ELF-1 (cell line): ENCODE measurements around the gene ANKRD24.
"Not testable (repeated sequence)": the region's sequence is repeated elsewhere in the genome, so short reads cannot be mapped to it uniquely, and the experiment has no call there.

Experiments
- DNase-seq: peaks from one replicate; pipeline ENCODE4 v3.0.0-alpha.2; 2016; ENCODE audit warnings: low read depth, low spot score

ANKRD24 gene

DNA sequence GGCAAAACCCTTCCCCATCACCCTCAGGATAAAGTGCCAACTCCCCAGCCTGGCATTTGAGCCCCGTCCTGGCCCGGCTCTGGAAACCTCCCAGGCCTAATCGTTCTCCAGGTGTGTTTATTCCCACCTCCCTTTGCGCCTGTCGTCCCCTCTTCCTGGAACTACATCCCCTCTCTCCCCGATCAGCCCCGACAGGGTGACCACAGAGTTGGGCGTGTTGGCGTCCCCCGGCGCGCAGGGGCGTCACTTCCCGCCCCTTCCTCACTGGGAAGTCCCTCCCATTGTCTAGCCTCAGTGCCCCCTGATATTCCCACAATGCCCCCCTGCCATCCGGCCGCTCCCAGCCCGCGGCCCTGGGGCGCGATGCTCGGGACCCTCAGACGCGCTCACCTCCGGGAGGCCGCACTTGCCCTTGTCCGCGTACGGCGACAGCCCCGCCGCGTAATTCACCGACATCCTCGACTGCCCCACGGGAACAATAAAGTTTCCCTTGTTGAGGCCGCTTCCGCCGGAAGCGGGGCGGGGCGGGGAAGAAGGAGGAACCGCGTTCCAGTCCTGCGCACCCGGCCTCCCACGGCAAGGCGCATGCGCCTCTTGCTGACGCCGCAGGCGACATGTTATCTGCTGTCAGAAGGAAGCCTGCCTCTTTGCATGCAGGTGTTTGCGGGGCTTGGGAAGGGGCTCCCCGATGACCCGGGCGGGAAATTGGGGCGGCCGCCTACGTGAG lies at the start of gene ANKRD24, which contains the start of gene SIRT6:
Gene ANKRD24 (plus strand): TSS at position 606 of the 727 bp plus-strand sequence. CDS start 3,737 bp downstream, outside the sequence.
Gene SIRT6 (minus strand): TSS at position 480 of the 727 bp plus-strand sequence. CDS start 24 bp downstream, at position 456.
- DNase-seq, result peak; percentile 97

DNA sequence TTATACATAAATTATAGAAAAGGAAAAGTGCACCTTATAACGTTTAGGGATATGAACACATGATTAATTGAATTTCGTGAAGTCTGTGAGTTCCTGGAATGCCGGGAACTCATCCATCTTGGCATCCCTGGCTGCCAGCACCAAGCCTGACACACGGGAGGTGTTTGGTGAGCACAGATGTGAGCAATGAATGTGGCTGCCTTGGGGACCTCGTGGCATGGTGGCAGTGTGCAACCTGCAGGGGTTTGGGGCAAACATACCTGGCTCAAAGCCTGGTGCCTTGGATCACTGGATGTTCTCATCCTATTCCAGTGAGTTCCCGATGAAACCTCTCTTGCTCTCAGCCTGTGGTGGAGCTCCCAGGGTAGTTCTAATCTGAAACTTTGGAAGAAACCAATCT lies 48.1 kb upstream of the ANKRD24 start:
- no peak for DNase-seq

DNA sequence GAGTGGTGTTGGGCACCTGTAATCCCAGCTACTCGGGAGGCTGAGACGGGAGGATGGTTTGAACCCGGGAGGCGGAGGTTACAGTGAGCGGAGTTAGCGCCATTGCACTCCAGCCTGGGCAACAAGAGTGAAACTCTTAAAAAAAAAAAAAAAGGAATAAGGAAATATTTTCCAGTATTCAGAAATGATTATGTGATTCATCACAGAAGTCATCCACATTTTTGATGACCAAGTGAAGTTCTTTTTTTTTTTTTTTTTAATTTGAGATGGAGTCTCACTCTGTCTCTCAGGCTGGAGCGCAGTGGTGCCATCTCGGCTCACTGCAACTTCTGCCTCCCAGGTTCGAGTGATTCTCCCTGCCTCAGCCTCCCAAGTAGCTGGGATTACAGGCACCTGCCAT lies 47.1 kb upstream of the ANKRD24 start:
- DNase-seq, result not testable (repeated sequence)

DNA sequence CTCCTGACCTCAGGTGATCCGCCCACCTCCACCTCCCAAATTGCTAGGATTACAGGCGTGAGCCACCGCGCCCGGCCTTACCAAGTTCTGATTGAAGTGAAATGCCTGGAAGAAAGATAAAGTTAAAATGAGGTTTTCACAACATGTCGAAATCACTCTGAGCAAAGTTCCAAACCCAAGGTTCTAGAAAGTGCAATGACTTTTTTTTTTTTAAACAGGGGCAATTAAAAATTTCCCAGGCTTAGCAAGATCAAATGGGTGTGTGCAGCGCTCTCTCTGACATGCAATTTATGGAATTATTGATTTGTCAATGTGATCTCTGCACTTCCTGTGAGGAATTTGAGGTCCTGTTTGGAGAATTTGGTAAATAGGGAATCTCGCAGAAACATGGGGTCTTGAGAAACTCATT lies 45.8 kb upstream of the ANKRD24 start:
- no peak for DNase-seq

DNA sequence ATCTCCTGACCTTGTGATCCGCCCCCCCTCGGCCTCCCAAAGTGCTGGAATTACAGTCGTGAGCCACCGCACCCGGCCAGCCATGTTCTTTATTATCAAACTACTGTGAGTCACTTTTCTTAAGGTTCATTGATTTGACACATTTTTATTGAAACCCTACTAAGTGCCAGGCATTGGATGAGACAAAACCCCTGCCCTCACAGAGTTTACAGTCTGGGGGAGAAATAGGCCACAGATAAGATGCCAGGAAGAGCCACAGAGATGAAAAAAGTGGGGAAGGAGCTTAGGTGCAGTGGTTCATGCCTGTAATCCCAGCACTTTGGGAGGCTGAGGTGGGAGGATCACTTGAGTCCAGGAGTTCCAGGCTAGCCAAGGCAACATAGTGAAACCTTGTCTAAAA lies 44.0 kb upstream of the ANKRD24 start:
- DNase-seq, result no peak

DNA sequence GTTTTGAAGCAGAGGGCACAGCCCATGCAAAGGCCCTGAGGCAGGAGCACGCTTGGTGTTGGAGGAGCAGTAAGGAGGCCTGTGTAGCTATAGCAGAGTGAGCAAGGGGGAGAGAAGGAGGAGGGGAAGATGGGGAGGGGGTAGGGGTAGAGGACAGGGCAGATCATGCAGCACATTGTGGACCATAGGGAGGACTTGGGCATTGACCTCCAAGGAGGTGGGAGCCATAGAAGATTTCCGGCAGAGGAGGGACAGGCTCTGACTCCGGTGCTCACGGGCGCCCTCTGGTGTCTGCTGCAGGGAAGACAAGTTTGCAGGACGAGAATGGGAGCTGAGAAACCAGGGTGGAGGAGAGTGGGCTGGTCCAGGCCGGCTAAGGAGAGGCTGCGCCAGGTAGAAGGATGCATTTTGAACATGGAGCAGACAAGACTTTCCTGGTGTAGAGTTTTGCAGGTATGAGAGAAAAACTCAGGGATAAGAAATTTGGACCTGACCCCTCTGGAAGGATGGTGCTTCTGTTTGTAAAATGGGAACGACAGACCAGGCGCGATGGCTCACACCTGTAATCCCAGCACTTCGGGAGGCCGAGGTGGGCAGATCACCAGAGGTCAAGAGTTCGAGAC lies 42.8 kb upstream of the ANKRD24 start:
- peak; percentile 87 for DNase-seq

DNA sequence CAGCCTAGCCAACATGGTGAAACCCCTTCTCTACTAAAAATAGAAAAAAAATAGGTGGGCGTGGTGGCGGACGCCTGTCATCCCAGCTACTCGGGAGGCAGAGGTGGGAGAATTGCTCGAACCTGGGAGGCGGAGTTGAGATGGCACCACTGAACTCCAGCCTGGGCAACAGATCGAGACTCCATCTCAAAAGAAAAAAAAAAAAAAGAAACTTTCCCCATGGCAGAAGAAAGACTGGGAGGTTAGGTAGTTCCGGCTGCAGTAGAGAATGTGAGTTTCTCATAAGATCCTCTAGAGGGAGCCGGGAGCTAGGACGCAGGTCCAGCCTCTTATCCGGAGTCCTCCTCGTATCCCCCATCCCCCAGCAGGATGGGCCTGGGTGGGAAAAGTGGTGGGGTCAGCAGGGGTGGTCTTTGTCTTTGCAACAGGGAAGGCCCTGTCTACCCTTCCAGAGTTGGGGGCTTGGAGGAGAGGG lies 42.2 kb upstream of the ANKRD24 start:
- peak; percentile 62 for DNase-seq

DNA sequence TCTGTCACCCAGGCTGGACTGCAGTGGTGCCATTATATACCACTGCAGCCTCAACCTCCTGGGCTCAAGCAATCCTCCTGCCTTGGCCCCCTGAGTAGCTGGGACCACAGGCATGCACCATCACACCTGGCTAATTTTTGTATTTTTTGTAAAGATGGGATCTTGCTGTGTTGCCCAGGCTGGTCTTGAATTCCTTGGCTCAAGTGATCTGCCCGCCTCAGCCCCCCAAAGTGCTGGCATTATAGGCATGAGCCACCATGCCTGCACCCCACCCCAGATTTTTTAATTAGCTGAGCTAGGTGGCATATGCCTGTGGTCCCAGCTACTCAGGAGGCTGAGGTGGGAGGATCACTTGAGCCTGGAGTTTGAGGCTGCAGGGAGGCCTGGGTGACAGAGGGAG lies 39.6 kb upstream of the ANKRD24 start:
- DNase-seq, result not testable (repeated sequence)

DNA sequence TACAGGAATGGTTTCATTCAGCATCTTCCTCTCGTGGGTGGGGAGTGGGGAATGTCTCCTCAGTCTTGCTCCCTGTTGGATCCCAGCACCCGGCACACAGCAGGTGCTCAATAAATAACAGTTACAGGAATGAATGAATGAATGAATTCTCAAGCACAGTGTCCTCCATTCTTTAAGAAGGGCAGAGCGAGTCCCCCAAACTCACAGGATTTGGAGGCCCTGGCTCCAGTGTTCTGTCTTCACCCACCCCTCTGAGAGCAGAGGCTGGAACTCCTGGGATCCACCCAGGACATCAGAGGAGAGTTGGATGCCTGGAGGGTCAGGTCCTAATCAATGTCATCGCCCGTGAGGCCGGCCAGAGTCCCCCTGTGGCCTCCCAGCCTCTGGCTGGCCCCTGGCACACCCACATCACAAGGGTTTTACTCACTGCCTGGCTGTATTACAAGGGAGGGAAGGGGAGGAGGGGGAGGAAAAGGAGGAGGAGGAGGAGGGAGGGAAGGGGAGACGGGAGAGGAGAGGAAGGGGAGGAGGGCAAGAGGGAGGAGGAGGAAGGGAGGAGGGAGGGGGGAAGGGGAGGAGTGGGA lies 37.7 kb upstream of the ANKRD24 start:
- DNase-seq, result no peak

DNA sequence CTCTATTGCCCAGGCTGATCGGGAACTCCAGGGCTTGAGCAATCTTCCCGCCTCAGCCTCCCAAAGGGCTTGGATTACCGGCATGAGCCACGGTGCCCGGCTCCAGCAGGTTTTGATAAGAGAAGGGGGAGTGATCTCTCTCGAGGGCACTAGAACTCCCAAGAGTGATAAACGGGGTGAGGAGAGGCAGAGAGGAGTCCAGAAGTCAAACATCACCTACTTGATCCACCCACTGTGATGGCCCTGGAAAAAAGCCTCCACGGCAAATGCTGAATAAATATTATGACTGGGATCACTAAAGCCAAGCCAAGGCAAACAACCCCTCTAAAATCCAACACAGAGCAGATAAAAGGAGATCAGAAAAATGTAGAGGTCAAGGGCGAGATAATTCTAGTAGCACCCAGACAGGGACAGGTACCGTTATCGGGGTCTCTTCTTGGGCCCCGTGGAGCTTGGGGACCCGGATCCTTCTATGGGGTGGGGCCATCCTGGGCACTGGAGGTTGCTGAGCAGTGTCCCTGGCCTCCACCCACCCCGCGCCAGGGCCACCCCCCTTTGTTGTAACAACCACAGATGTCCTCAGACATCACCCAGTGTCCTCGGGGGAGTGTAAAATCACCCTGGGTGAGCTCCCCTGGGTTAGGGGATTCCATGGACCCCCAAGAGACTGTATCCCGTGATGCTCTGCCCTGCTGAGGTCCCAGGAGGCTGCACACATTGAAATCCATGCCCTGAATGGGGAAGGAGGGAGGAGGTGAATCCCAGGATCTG lies 32.8 kb upstream of the ANKRD24 start:
- no peak for DNase-seq

DNA sequence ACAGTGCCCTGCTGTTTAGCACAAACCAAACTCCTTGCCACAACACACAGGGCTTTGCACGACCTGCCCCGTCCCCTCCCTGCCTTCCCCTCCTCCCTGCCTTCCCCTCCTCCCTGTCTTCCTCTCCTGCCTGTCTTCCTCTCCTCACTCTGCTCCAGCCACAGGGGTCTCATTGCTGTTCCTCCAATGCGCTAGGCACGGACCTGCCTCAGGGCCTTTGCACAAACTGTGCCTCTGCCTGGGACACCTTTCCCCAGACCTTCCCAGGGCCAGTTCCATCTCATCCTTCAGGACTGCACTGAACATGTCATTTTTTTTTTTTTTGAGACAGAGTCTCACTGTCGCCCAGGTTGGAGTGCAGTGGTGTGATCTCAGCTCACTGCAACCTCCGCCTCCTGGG lies 30.9 kb upstream of the ANKRD24 start:
- DNase-seq, result no peak

DNA sequence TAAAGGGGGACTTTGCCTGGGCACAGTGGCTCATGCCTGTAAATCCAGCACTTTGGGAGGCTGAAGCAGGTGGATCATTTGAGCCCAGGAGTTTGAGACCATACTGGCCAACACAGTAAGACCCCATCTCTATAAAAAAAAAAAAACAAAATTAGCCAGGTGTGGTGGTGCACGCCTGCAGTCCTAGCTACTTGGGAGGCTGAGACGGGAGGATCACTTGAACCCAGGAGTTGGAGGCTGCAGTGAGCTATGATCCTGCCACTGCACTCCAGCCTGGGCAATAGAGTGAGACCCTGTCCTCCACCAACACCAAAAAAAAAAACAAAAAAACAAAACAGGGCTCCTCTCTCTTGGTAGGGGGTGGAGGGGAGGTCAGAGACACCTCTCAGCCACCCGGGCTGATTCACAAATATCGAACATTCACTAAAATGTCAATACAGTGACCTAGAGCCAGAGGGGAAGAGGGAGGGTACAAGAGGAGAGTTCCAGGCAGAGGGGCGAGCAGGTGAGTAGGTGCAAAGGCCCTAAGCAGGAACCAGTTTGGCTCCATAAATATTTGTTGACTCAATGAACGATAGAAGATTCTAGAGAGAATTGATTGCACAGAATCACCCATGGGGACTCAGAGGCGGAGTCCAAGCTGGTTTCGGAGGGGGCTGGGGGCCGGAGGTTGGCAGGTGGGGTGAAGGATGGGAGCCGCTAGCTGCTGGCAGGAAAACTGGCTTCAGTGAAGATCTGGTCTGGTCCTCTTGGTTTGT lies 30.1 kb upstream of the ANKRD24 start:
- no peak for DNase-seq

DNA sequence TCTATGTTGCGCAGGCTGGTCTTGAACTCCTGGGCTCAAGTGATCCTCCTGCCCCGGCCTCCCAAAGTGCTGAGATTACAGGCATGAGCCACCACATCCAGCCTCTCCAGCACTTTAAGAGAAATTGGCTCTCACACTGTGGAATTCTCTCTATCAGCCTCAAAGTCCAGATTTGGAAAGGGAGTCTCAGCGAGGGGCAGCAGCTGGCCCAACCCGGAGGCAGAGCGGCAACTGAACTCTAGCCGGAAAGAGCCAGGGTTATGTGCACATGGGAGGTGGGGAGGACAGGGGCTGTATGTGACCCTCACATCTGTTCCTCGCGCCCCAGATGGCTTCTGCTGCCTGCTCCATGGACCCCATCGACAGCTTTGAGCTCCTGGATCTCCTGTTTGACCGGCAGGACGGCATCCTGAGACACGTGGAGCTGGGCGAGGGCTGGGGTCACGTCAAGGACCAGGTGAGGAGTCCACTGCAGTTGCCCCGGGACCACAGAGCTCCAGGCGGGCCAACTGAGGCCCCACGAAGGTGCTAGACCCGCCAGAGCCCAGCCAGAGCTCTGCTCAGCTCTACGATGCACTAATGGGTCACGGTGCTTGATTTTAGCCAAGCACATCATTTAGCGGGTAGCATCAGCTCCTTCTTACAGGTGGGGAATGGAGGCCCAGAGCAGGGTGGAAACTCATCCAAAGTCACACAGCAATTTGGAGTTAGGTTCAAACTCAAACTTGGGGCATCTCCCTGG lies 27.7 kb upstream of the ANKRD24 start:
- DNase-seq, result no peak

DNA sequence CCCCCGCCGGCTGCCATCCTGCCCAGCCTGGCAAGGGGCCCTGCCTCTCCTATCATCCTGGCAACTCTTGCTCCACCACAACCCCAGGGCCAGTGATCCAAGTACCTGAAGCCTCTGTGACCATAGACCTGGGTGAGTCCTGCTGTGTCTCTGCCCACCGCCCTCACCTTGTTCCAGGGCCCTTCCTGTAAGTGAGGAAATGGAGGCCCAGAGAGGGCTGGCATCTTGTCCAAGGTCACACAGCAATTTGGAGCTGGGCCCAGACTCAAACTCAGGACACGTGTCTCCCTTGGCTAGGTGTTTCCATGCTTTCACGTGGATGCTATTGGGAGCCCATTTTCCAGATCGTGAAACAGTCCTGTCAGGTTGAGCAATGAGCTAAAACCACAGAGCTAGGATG lies 25.3 kb upstream of the ANKRD24 start:
- DNase-seq, result no peak

DNA sequence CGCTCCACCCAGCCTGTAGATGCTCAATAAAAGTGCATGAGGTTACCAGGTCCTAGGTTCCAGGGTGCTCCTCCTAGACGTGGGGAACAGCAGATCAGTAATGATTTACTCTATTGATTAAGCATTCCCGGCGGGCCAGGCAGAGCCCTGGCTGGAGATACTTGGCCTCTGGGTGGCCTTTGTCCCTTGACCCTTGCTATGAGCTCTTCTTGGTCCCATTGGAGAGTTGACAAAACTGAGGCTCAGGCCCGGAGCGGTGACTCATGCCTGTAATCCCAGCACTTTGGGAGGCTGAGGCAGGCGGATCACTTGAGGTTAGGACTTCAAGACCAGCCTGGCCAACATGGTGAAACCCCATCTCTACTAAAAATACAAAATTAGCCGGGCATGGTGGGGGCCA lies 24.5 kb upstream of the ANKRD24 start:
- DNase-seq, result not testable (repeated sequence)

DNA sequence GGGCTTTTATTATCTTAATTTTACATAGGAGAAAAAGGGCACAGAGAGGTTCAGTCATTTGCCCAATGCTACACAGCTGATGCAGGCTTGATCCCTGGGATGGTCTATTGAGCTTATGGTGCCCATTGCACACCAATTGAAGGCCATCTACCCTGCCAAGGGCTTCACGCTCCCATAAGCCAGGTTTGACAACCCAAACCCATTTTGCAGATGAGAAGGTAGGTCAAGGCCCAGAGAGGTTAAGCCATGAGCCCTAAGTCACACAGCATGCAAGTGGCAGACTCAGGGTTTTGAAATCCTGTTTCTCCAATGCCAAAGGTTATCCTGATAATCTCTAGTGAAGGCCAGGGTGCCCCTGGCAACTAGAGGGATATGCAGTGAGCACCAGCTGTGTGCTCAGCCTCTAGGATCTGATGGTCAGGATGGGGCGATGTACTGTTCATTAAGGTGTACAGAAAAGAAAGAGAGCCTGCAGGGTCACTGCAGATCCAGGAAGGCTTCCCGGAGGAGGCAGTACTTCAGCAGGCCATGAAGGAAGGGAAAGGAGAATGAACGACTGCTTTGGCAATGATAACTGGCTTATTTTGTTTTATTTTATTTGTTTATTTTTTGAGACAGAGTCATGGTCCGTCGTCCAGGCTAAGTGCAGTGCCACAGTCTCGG lies 20.9 kb upstream of the ANKRD24 start:
- DNase-seq, result no peak

DNA sequence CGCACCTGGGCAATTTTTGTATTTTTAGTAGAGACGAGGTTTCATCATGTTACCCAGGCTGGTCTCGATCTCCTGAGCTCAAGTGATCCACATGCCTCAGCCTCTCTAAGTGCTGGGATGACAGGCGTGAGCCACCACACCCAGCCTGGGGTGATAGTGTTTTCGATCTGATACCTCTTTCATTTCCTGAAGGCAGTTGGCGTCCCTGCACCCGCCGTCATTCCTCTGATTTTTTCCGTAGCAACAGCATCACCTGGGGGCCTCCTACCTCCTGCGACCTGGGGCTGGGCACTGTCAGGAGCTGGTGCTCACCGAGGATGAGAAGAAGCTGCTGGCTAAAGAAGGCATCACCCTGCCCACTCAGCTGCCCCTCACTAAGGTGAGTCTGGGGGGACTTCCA lies 18.2 kb upstream of the ANKRD24 start:
- DNase-seq, result no peak

DNA sequence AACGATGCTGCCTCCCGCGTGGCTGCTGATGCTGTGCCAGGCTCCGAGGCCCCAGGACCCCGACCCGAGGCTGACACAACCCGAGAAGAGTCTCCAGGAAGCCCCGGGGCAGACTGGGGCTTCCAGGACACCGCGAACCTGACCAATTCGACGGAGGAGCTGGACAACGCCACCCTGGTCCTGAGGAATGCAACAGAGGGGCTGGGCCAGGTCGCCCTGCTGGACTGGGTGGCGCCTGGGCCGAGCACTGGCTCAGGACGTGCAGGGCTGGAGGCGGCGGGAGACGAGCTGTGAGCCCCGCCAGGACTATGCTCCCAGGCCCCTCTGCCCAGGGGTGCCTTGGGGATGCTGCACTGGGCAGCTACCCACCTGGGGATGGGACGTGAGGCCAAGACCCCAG lies 10.8 kb upstream of the ANKRD24 start:
- DNase-seq, result peak; percentile 42

DNA sequence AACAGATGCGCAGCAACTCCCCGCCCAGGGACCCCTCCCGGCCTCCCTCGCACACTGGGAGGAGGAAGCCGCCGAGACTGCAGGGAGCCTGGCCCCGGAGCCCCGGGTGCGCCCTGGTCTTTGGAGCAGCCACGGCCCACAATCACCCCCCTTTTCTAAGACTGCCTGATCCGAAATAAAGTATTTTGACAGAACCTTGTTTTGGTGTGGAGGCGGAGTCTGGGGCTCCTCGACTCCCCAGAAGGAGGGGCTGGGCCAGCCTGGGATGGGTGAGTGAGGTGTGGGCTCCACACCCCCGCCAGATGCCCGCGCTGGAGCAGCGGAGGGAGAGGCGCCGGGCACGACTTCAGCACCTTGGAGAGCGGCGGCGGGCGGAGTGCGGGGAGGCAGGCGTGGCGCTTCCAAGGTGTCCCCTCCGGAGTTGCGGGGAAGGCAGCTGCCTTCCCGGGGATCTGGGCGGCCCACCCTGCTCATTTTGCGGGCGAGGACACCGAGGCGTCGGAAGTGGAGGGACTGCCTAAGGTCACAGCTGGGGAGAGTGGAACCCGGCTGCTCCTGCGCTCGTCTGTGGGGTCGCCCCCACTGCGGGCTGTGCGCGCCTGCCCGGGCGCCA lies 9.5 kb upstream of the ANKRD24 start:
- peak; percentile 84 for DNase-seq
